ENCODE measurements around the gene EGFL7.

Gene EGFL7

GRCh38 chr9:136648751-136649150 is 14.0 kb upstream of the EGFL7 start:
- Histone ChIP-seq H3K9ac (no peak overlapping the region), H3K4me1 (no peaks in the 10 kb centered on the region), H3K4me2 (ENCODE audit: low read length) (no peak overlapping the region), H3K36me3 (ENCODE audit: control insufficient read depth, insufficient read depth, low read length) (no peaks in the 10 kb centered on the region), H2AFZ (no peak overlapping the region), H3K9me3 (ENCODE audit: control insufficient read depth, low read length) (no peaks in the 10 kb centered on the region), H3K4me3 (ENCODE audit: low read depth, low read length) (no peak overlapping the region), H3K27ac (no peak overlapping the region), H3K27me3 (ENCODE audit: control insufficient read depth, insufficient read depth, low read length) (peaks cover 4% of the 10 kb centered on the region), H3K79me2 (no peaks in the 10 kb centered on the region)
- TF ChIP-seq, protein P1, sequence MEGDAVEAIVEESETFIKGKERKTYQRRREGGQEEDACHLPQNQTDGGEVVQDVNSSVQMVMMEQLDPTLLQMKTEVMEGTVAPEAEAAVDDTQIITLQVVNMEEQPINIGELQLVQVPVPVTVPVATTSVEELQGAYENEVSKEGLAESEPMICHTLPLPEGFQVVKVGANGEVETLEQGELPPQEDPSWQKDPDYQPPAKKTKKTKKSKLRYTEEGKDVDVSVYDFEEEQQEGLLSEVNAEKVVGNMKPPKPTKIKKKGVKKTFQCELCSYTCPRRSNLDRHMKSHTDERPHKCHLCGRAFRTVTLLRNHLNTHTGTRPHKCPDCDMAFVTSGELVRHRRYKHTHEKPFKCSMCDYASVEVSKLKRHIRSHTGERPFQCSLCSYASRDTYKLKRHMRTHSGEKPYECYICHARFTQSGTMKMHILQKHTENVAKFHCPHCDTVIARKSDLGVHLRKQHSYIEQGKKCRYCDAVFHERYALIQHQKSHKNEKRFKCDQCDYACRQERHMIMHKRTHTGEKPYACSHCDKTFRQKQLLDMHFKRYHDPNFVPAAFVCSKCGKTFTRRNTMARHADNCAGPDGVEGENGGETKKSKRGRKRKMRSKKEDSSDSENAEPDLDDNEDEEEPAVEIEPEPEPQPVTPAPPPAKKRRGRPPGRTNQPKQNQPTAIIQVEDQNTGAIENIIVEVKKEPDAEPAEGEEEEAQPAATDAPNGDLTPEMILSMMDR (IDR thresholded peaks at IDR 0.05) = no peak

GRCh38 chr9:136650021-136650420 is 12.7 kb upstream of the EGFL7 start:
- Histone ChIP-seq H3K9ac (no peak overlapping the region), H3K27ac (no peak overlapping the region), H3K4me1 (no peaks in the 10 kb centered on the region), H3K27me3 (ENCODE audit: control insufficient read depth, insufficient read depth, low read length) (no peaks in the 10 kb centered on the region), H3K4me3 (ENCODE audit: low read depth, low read length) (no peak overlapping the region), H3K79me2 (no peaks in the 10 kb centered on the region), H3K9me3 (ENCODE audit: control insufficient read depth, low read length) (no peaks in the 10 kb centered on the region), H3K36me3 (ENCODE audit: control insufficient read depth, insufficient read depth, low read length) (no peaks in the 10 kb centered on the region), H2AFZ (no peak overlapping the region), H3K4me2 (ENCODE audit: low read length) (no peak overlapping the region)
- TF ChIP-seq, protein P1 (IDR thresholded peaks at IDR 0.05) = no peak

- H3K4me1 ChIP-seq = no peaks in the 10 kb centered on the region
These were observed 12.1 kb upstream of the EGFL7 start for GRCh38 chr9:136650648-136651047.

GRCh38 chr9:136651860-136652259 is 10.9 kb upstream of the EGFL7 start:
- Histone ChIP-seq H3K27ac (no peak overlapping the region), H3K4me2 (ENCODE audit: low read length) (no peak overlapping the region), H3K36me3 (ENCODE audit: control insufficient read depth, insufficient read depth, low read length) (no peaks in the 10 kb centered on the region), H3K79me2 (no peaks in the 10 kb centered on the region), H3K9ac (no peak overlapping the region), H3K27me3 (ENCODE audit: control insufficient read depth, insufficient read depth, low read length) (no peaks in the 10 kb centered on the region), H3K9me3 (ENCODE audit: control insufficient read depth, low read length) (no peaks in the 10 kb centered on the region), H3K4me1 (no peaks in the 10 kb centered on the region), H2AFZ (no peak overlapping the region), H3K4me3 (ENCODE audit: low read depth, low read length) (no peak overlapping the region)
- TF ChIP-seq, protein P1 (IDR thresholded peaks at IDR 0.05) = no peak

More at GRCh38 chr9:136650648-136651047, 12.1 kb upstream of the EGFL7 start:
- TF ChIP-seq, protein P1 (IDR thresholded peaks at IDR 0.05) = no peak
- no peak overlapping the region for H3K4me3 ChIP-seq (ENCODE audit: low read depth, low read length)
- H3K9ac ChIP-seq = no peak overlapping the region
- no peaks in the 10 kb centered on the region for H3K79me2 ChIP-seq
- no peak overlapping the region for H3K4me2 ChIP-seq (ENCODE audit: low read length)
- no peaks in the 10 kb centered on the region for H3K9me3 ChIP-seq (ENCODE audit: control insufficient read depth, low read length)
- no peaks in the 10 kb centered on the region for H3K36me3 ChIP-seq (ENCODE audit: control insufficient read depth, insufficient read depth, low read length)
- H2AFZ ChIP-seq = no peak overlapping the region
- H3K27me3 ChIP-seq (ENCODE audit: control insufficient read depth, insufficient read depth, low read length) = no peaks in the 10 kb centered on the region
- no peak overlapping the region for H3K27ac ChIP-seq

GRCh38 chr9:136653323-136654079 is 9.2 kb upstream of the EGFL7 start:
- no peaks in the 10 kb centered on the region for H3K36me3 ChIP-seq (ENCODE audit: control insufficient read depth, insufficient read depth, low read length)
- H3K4me3 ChIP-seq (ENCODE audit: low read depth, low read length) = no peak overlapping the region
- H3K27me3 ChIP-seq (ENCODE audit: control insufficient read depth, insufficient read depth, low read length) = no peaks in the 10 kb centered on the region
- H3K27ac ChIP-seq = no peak overlapping the region
- H3K79me2 ChIP-seq = no peaks in the 10 kb centered on the region
- H3K9me3 ChIP-seq (ENCODE audit: control insufficient read depth, low read length) = no peaks in the 10 kb centered on the region
- no peak overlapping the region for H3K4me2 ChIP-seq (ENCODE audit: low read length)
- TF ChIP-seq, protein P1 (IDR thresholded peaks at IDR 0.05) = no peak
- no peak overlapping the region for H2AFZ ChIP-seq
- no peaks in the 10 kb centered on the region for H3K4me1 ChIP-seq
- H3K9ac ChIP-seq = no peak overlapping the region
